ENCODE measurements around the gene ZNF582.
"Not testable (repeated sequence)": the region's sequence is repeated elsewhere in the genome, so short reads cannot be mapped to it uniquely, and the experiment has no call there.

The ZNF582 gene

DNA sequence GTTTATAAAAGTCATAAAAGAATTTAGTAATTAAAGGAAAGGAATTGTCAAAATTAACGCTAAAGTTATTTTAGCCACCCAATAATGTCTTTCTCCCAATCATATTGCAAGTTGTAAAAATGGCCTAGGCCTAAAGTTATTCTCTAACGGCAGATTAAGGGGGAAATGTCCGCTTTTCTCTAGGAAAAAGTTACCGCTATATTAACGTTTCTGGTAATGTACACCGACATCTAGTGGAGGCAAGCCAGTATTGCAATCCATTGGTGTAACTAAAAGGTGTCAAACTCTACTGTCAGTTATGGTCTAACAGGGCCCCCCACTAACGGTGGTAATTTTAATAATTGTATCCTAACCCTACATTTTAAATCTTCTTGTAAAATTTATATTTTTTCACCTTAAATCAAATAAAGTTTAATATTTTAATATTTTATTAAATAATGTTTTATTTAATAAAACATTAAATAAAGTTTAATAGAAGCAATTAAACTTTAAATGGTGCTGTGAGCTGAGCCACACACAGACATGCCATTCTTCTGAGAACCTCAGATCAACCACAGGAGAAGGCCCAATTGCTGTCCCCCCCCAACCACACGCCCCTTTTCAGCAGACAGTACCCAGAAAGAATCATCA lies 42.8 kb downstream of the ZNF582 start:
- DNase-seq = peak; percentile 67

DNA sequence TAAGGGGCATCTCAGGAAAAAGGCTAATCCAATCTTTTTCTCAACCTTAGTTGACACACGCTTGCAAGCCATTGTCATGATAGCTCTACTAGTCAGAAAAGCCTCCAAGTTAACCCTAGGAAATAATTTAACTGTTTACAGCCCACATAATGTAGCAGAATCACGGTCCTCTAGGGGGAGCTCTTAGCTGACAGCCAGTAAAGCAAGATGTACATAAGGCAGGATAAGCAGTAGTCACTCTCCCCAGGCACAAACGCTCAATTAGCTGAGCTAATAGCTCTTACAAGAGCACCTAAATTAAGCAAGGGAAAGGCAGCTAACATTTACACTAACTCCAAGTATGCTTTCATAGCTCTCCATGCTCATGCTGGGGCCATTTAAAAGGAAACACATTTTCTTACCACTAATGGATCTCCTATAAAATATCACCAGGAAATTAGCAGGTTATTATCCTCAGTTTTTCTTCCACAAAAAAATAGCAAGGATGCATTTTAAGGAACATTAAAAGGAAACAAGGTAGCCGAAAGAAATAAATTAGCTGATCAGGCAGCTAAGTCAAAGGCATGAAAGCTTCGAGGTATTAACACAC lies 45.0 kb downstream of the ZNF582 start:
- peak; percentile 53 for DNase-seq

GRCh38 chr19:56347163-56347778 lies 46.1 kb downstream of the ZNF582 start:
- no peak for DNase-seq

- DNase-seq = no peak
Measured at GRCh38 chr19:56341948-56342347, 51.4 kb downstream of the ZNF582 start.

- not testable (repeated sequence) for DNase-seq
Measured at GRCh38 chr19:56339031-56339430, 54.3 kb downstream of the ZNF582 start.

DNA sequence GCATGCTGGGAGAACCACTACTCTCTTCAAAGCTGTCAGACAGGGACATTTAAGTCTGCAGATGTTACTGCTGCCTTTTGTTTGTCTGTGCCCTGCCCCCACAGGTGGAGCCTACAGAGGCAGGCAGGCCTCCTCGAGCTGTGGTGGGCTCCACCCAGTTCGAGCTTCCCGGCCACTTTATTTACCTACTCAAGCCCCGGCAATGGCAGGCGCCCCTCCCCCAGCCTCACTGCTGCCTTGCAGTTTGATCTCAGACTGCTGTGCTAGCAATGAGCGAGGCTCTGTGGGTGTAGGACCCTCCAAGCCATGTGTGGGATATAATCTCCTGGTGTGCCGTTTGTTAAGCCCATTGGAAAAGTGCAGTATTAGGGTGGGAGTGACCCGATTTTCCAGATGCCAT lies 56.3 kb downstream of the ZNF582 start:
- not testable (repeated sequence) for DNase-seq

DNA sequence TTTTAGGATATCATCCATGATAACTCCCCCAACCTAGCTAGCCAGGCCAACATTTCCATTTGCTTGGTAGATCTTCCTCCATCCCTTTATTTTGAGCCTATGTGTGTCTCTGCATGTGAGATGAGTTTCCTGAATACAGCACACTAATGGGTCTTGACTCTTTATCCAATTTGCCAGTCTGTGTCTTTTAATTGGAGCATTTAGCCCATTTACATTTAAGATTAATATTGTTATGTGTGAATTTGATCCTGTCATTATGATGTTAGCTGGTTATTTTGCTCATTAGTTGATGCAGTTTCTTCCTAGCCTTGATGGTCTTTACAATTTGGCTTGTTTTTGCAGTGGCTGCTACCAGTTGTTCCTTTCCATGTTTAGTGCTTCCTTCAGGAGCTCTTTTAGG lies 58.0 kb downstream of the ZNF582 start:
- not testable (repeated sequence) for DNase-seq

DNA sequence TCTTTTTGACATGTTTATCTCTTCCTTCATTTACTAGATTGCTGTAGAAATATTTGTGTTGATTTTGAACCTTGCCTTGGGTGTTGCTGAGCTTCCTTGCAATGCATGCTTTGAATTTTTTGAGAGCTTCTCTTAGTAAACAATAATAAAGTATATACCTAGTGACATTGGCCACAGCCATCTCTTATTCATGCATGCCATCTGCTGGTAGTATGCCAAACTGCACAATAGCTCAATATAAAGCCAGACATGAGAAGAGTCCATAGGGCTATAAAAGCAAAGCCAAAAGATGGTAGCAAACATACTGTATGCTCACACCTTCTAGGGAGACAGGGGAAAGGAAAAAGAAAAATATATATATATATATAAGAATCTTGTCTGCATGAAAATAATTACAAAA lies 59.8 kb downstream of the ZNF582 start:
- peak; percentile 65 for DNase-seq

All from RPMI8226 (cell line).